Measurements from ENCODE around the gene SPRED3. TPM values are rescaled to one million over a fixed set of nuclear protein-coding genes. Genes with fewer than 3 reads are reported as not detected.

SPRED3 gene
- total and polyA plus RNA-seq, 7 experiments from 2014 or later: 0.12 to 2.9 (median 2.6) TPM

GRCh38 chr19:38443458-38443999, 55.0 kb downstream of the SPRED3 start:
- no peak overlapping the region for H3K27ac Mint-ChIP-seq
- Histone ChIP-seq H3K27me3 (ENCODE audit: control insufficient read depth in 2 of 2, insufficient read depth in 2 of 2, low read length in 2 of 2) (no peaks in the 10 kb centered on the region), H3K4me1 (ENCODE audit: control insufficient read depth in 2 of 2, insufficient read depth in 2 of 2, low read length in 2 of 2) (no peaks in the 10 kb centered on the region), H3K9me3 (ENCODE audit: control insufficient read depth in 2 of 3, low read length in 3 of 3) (no peaks in the 10 kb centered on the region), H3K27ac (ENCODE audit: low read depth, low read length) (no peak overlapping the region), H3K4me3 (ENCODE audit: low read length) (no peak overlapping the region), H3K36me3 (ENCODE audit: control insufficient read depth in 2 of 3, insufficient read depth in 3 of 3, low read length in 3 of 3) (no peaks in the 10 kb centered on the region)
- H3K4me1 Mint-ChIP-seq: peaks cover 0 to 6% (median 0%) of the 10 kb centered on the region in 7 donors
- intact Hi-C loops (cut with micrococcal nuclease): no loop called here
- ChIA-PET CTCF (no interaction called here), POLR2A (no interaction called here)
- H3K4me3 Mint-ChIP-seq: no peak overlapping the region
- ATAC-seq (no peak), DNase-seq (no peak)
- H3K27me3 Mint-ChIP-seq: peaks cover 0 to 16% (median 6%) of the 10 kb centered on the region in 5 donors
- H3K9me3 Mint-ChIP-seq: peaks cover 0 to 2% (median 0%) of the 10 kb centered on the region in 11 donors
- H3K36me3 Mint-ChIP-seq: peaks cover 0 to 4% (median 0%) of the 10 kb centered on the region in 5 donors

GRCh38 chr19:38444026-38444425, 55.5 kb downstream of the SPRED3 start:
- intact Hi-C loops (cut with micrococcal nuclease): no loop called here
- H3K4me1 ChIP-seq (ENCODE audit: control insufficient read depth in 2 of 2, insufficient read depth in 2 of 2, low read length in 2 of 2): no peaks in the 10 kb centered on the region
- no peak overlapping the region for H3K4me3 ChIP-seq (ENCODE audit: low read length)
- ATAC-seq: no peak
- DNase-seq: no peak
- Mint-ChIP-seq H3K4me1 (peaks cover 0 to 6% (median 0%) of the 10 kb centered on the region in 7 donors), H3K36me3 (peaks cover 0 to 4% (median 0%) of the 10 kb centered on the region in 5 donors), H3K4me3 (no peak overlapping the region), H3K27me3 (peaks cover 0 to 16% (median 6%) of the 10 kb centered on the region in 5 donors), H3K27ac (no peak overlapping the region), H3K9me3 (peaks cover 0 to 4% (median 0%) of the 10 kb centered on the region in 11 donors)
- no peak overlapping the region for H3K27ac ChIP-seq (ENCODE audit: low read depth, low read length)
- ChIA-PET POLR2A (no interaction called here), CTCF (no interaction called here)
- H3K36me3 ChIP-seq (ENCODE audit: control insufficient read depth in 2 of 3, insufficient read depth in 3 of 3, low read length in 3 of 3): no peaks in the 10 kb centered on the region
- H3K9me3 ChIP-seq (ENCODE audit: control insufficient read depth in 2 of 3, low read length in 3 of 3): no peaks in the 10 kb centered on the region
- H3K27me3 ChIP-seq (ENCODE audit: control insufficient read depth in 2 of 2, insufficient read depth in 2 of 2, low read length in 2 of 2): no peaks in the 10 kb centered on the region

DNA sequence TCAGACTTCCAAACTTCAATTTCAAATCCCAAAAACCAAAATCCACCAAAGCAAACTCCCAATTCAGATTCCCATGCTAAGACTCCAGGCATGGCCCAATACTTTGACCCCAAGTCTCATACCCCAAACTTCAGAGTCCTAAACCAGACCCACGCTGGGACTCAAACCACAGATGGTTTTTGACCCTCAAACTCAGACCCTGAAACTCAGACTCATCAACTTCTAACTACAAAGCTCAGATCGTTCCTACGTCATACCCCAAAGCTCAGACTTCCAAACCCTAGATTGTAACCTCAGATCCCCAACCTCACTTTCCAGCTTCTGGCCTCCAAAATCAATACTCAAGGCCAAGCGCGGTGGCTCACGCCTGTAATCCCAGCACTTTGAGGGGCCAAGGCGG, 56.9 kb downstream of the SPRED3 start:
- ChIA-PET CTCF (no interaction called here), POLR2A (no interaction called here)
- ATAC-seq: no peak
- intact Hi-C loops (cut with micrococcal nuclease): no loop called here
- H3K36me3 Mint-ChIP-seq: peaks cover 0 to 7% (median 0%) of the 10 kb centered on the region in 5 donors
- peaks cover 0 to 11% (median 0%) of the 10 kb centered on the region in 11 donors for H3K9me3 Mint-ChIP-seq
- H3K27ac ChIP-seq (ENCODE audit: low read depth, low read length): no peak overlapping the region
- H3K27ac Mint-ChIP-seq: no peak overlapping the region
- H3K27me3 Mint-ChIP-seq: peaks cover 0 to 19% (median 6%) of the 10 kb centered on the region in 5 donors
- no peaks in the 10 kb centered on the region for H3K4me1 ChIP-seq (ENCODE audit: control insufficient read depth in 2 of 2, insufficient read depth in 2 of 2, low read length in 2 of 2)
- H3K9me3 ChIP-seq (ENCODE audit: control insufficient read depth in 2 of 3, low read length in 3 of 3): no peaks in the 10 kb centered on the region
- peaks cover 0 to 6% (median 0%) of the 10 kb centered on the region in 7 donors for H3K4me1 Mint-ChIP-seq
- no peak overlapping the region for H3K4me3 ChIP-seq (ENCODE audit: low read length)
- no peaks in the 10 kb centered on the region for H3K36me3 ChIP-seq (ENCODE audit: control insufficient read depth in 2 of 3, insufficient read depth in 3 of 3, low read length in 3 of 3)
- no peaks in the 10 kb centered on the region for H3K27me3 ChIP-seq (ENCODE audit: control insufficient read depth in 2 of 2, insufficient read depth in 2 of 2, low read length in 2 of 2)
- H3K4me3 Mint-ChIP-seq: no peak overlapping the region
- no peak for DNase-seq

- no peak overlapping the region for H3K27ac Mint-ChIP-seq
- H3K27me3 Mint-ChIP-seq: peaks cover 0 to 11% (median 4%) of the 10 kb centered on the region in 5 donors
- Histone ChIP-seq H3K27ac (ENCODE audit: low read depth, low read length) (no peak overlapping the region), H3K9me3 (ENCODE audit: control insufficient read depth in 2 of 3, low read length in 3 of 3) (no peaks in the 10 kb centered on the region), H3K27me3 (ENCODE audit: control insufficient read depth in 2 of 2, insufficient read depth in 2 of 2, low read length in 2 of 2) (no peaks in the 10 kb centered on the region), H3K36me3 (ENCODE audit: control insufficient read depth in 2 of 3, insufficient read depth in 3 of 3, low read length in 3 of 3) (no peaks in the 10 kb centered on the region), H3K4me1 (ENCODE audit: control insufficient read depth in 2 of 2, insufficient read depth in 2 of 2, low read length in 2 of 2) (no peaks in the 10 kb centered on the region), H3K4me3 (ENCODE audit: low read length) (no peak overlapping the region)
- peaks cover 0 to 10% (median 0%) of the 10 kb centered on the region in 5 donors for H3K36me3 Mint-ChIP-seq
- intact Hi-C loops (cut with micrococcal nuclease): no loop called here
- POLR2A ChIA-PET: no interaction called here
- ATAC-seq: no peak
- CTCF ChIA-PET: no interaction called here
- DNase-seq: no peak
- H3K9me3 Mint-ChIP-seq: peaks cover 0 to 11% (median 0%) of the 10 kb centered on the region in 11 donors
- H3K4me1 Mint-ChIP-seq: no peaks in the 10 kb centered on the region
- no peak overlapping the region for H3K4me3 Mint-ChIP-seq
Measured at GRCh38 chr19:38448225-38448624, 59.7 kb downstream of the SPRED3 start.

Other genes starting within 250 kb of the SPRED3 start
- under 1 TPM in 2 of 5 experiments, not detected in 3; 0.46 to 0.51 TPM for gene DPF1, start 164.5 kb upstream of the SPRED3 start, total RNA-seq
- gene DPF1, start 164.5 kb upstream of the SPRED3 start, polyA plus RNA-seq: not detected
- 10 to 100 TPM in 1 of 5 experiments, 1 to 10 TPM in 1, under 1 TPM in 1, not detected in 2; 0.53 to 61.2 (median 2.1) TPM for gene PPP1R14A, start 132.3 kb upstream of the SPRED3 start, total RNA-seq
- gene PPP1R14A, start 132.3 kb upstream of the SPRED3 start, polyA plus RNA-seq: not detected
- gene SPINT2, start 124.1 kb upstream of the SPRED3 start, total RNA-seq: 10 to 100 TPM; 35.5 to 56.9 (median 38.7) TPM
- 100 to 1,000 TPM; 120 to 139 TPM for gene SPINT2, start 124.1 kb upstream of the SPRED3 start, polyA plus RNA-seq
- gene C19orf33, start 84.4 kb upstream of the SPRED3 start, total RNA-seq: under 1 TPM in 1 of 5 experiments, not detected in 4; 0.88 TPM
- 1 to 10 TPM in 1 of 2 donors, not detected in 1; 1.5 TPM for gene C19orf33, start 84.4 kb upstream of the SPRED3 start, polyA plus RNA-seq
- 10 to 100 TPM; 26.1 to 84.7 (median 38.0) TPM for gene YIF1B, start 72.8 kb upstream of the SPRED3 start, total RNA-seq
- 10 to 100 TPM; 45.1 to 47.1 TPM for gene YIF1B, start 72.8 kb upstream of the SPRED3 start, polyA plus RNA-seq
- 10 to 100 TPM in 3 of 5 experiments, 1 to 10 TPM in 2; 5.7 to 19.9 (median 10.1) TPM for gene KCNK6, start 68.9 kb upstream of the SPRED3 start, total RNA-seq
- 1 to 10 TPM; 1.8 to 3.7 TPM for gene KCNK6, start 68.9 kb upstream of the SPRED3 start, polyA plus RNA-seq
- 10 to 100 TPM in 4 of 5 experiments, 1 to 10 TPM in 1; 5.9 to 20.5 (median 18.1) TPM for gene CATSPERG, start 52.9 kb upstream of the SPRED3 start, total RNA-seq
- gene CATSPERG, start 52.9 kb upstream of the SPRED3 start, polyA plus RNA-seq: 1 to 10 TPM in 1 of 2 donors, under 1 TPM in 1; 0.94 to 5.2 TPM
- gene PSMD8, start 14.1 kb upstream of the SPRED3 start, total RNA-seq: 100 to 1,000 TPM in 1 of 5 experiments, 10 to 100 TPM in 4; 68.4 to 181 (median 75.8) TPM
- gene PSMD8, start 14.1 kb upstream of the SPRED3 start, polyA plus RNA-seq: 100 to 1,000 TPM; 141 to 144 TPM
- gene GGN, start 663 bp upstream of the SPRED3 start, total RNA-seq: under 1 TPM in 3 of 5 experiments, not detected in 2; 0.29 to 0.60 (median 0.39) TPM
- not detected for gene GGN, start 663 bp upstream of the SPRED3 start, polyA plus RNA-seq
- 10 to 100 TPM; 33.8 to 56.5 (median 44.7) TPM for gene FAM98C, start 14.4 kb downstream of the SPRED3 start, total RNA-seq
- gene FAM98C, start 14.4 kb downstream of the SPRED3 start, polyA plus RNA-seq: 10 to 100 TPM; 16.2 to 29.0 TPM
- gene RASGRP4, start 37.5 kb downstream of the SPRED3 start, total RNA-seq: 10 to 100 TPM in 1 of 5 experiments, 1 to 10 TPM in 2, under 1 TPM in 2; 0.16 to 32.7 (median 1.3) TPM
- under 1 TPM in 1 of 2 donors, not detected in 1; 0.14 TPM for gene RASGRP4, start 37.5 kb downstream of the SPRED3 start, polyA plus RNA-seq
- gene RYR1, start 45.0 kb downstream of the SPRED3 start, total RNA-seq: 1 to 10 TPM in 4 of 5 experiments, under 1 TPM in 1; 0.29 to 2.6 (median 1.7) TPM
- not detected for gene RYR1, start 45.0 kb downstream of the SPRED3 start, polyA plus RNA-seq
- 100 to 1,000 TPM; 200 to 287 (median 235) TPM for gene MAP4K1, start 229.3 kb downstream of the SPRED3 start, total RNA-seq
- 100 to 1,000 TPM in 1 of 2 donors, 10 to 100 TPM in 1; 79.0 to 120 TPM for gene MAP4K1, start 229.3 kb downstream of the SPRED3 start, polyA plus RNA-seq
- 100 to 1,000 TPM; 294 to 405 (median 337) TPM for gene EIF3K, start 230.5 kb downstream of the SPRED3 start, total RNA-seq
- gene EIF3K, start 230.5 kb downstream of the SPRED3 start, polyA plus RNA-seq: 100 to 1,000 TPM; 424 to 437 TPM

All from naive thymus-derived CD4-positive, alpha-beta T cell (primary cell).